ENCODE data around the gene RUNX1.

RUNX1 gene

GRCh38 chr21:34844924-34845238 is 204.2 kb downstream of the RUNX1 start:
- DNase-seq = no peak

GRCh38 chr21:34844013-34844923 is 204.8 kb downstream of the RUNX1 start:
- no peak for DNase-seq

GRCh38 chr21:34843562-34843961 is 205.5 kb downstream of the RUNX1 start:
- no peak for DNase-seq

GRCh38 chr21:34841154-34841553 is 207.9 kb downstream of the RUNX1 start:
- DNase-seq = no peak

- DNase-seq = no peak
Measured at GRCh38 chr21:34840693-34841092, 208.4 kb downstream of the RUNX1 start.

- no peak for DNase-seq
Measured at GRCh38 chr21:34838956-34839820, 209.9 kb downstream of the RUNX1 start.

- DNase-seq = no peak
Measured at GRCh38 chr21:34836933-34837505, 212.1 kb downstream of the RUNX1 start.

- peak; percentile 99 for DNase-seq
Measured at GRCh38 chr21:34836103-34836932, 212.8 kb downstream of the RUNX1 start.

GRCh38 chr21:34835526-34835925 is 213.6 kb downstream of the RUNX1 start:
- no peak for DNase-seq

- DNase-seq = no peak
Measured at GRCh38 chr21:34834852-34835501, 214.1 kb downstream of the RUNX1 start.

GRCh38 chr21:34834290-34834689 is 214.8 kb downstream of the RUNX1 start:
- no peak for DNase-seq

- no peak for DNase-seq
Measured at GRCh38 chr21:34833465-34833864, 215.6 kb downstream of the RUNX1 start.

- DNase-seq = no peak
Measured at GRCh38 chr21:34830386-34831170, 218.5 kb downstream of the RUNX1 start.

GRCh38 chr21:34827445-34828235 is 221.5 kb downstream of the RUNX1 start:
- no peak for DNase-seq

- no peak for DNase-seq
Measured at GRCh38 chr21:34826836-34827235, 222.3 kb downstream of the RUNX1 start.

- DNase-seq = no peak
Measured at GRCh38 chr21:34825948-34826548, 223.1 kb downstream of the RUNX1 start.

- no peak for DNase-seq
Measured at GRCh38 chr21:34825101-34825500, 224.0 kb downstream of the RUNX1 start.

GRCh38 chr21:34824314-34824713 is 224.8 kb downstream of the RUNX1 start:
- DNase-seq = no peak

GRCh38 chr21:34822942-34823341 is 226.2 kb downstream of the RUNX1 start:
- peak; percentile 78 for DNase-seq

GRCh38 chr21:34822168-34822567 is 226.9 kb downstream of the RUNX1 start:
- no peak for DNase-seq
